ENCODE data around the gene FBLN1.

DNA sequence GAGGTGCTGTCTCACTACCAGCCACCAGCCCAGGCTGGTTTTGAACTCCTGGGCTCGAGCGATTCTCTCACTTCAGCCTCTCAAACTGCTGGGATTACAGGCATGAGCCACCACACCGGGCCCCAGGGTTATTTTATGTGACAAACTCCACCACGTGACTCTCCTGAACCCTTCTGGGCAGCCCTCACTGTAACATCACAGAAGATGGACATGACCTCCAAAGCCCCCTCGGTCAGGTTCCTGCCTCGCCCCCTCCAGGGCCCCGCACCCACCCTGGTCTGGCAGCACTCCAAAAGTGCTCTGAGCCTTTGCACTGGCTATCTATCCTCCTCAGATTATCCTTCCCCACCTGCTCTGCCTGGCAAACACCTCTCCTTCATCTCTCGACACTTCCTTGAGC is 45.9 kb upstream of the FBLN1 start:
- TF ChIP-seq, protein P1, sequence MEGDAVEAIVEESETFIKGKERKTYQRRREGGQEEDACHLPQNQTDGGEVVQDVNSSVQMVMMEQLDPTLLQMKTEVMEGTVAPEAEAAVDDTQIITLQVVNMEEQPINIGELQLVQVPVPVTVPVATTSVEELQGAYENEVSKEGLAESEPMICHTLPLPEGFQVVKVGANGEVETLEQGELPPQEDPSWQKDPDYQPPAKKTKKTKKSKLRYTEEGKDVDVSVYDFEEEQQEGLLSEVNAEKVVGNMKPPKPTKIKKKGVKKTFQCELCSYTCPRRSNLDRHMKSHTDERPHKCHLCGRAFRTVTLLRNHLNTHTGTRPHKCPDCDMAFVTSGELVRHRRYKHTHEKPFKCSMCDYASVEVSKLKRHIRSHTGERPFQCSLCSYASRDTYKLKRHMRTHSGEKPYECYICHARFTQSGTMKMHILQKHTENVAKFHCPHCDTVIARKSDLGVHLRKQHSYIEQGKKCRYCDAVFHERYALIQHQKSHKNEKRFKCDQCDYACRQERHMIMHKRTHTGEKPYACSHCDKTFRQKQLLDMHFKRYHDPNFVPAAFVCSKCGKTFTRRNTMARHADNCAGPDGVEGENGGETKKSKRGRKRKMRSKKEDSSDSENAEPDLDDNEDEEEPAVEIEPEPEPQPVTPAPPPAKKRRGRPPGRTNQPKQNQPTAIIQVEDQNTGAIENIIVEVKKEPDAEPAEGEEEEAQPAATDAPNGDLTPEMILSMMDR (IDR thresholded peaks at IDR 0.05): no peak
- TF ChIP-seq POLR2A (IDR thresholded peaks at IDR 0.05): no peak
